Left lung (tissue), 10 donors: ENCODE results near the gene METTL24. TPM values are rescaled to one million over a fixed set of nuclear protein-coding genes. Genes with fewer than 3 reads are reported as not detected.

Source experiments
- ATAC-seq: fragments of 200-7000 bp; cut with Tn5 transposase; one replicate; pipeline ENCODE4 v1.9.1; 2020; ENCODE audit warnings: moderate library complexity
- DNase-seq, 4 donors: peaks; one replicate each; pipeline ENCODE4 v3.0.0-alpha.2; 2013 to 2020
- H3K27ac ChIP-seq, 2 donors: fragments of 200-600 bp; sonication (generic) in 1 of 2; one replicate each; pipeline versions ENCODE4 v1.5.0 to v1.8.0; 2020 to 2021
- H3K27me3 ChIP-seq, 2 donors: fragments of 200-600 bp; sonication (generic) in 1 of 2; one replicate each; pipeline versions ENCODE4 v1.5.0 to v1.8.0; 2020 to 2021
- H3K36me3 ChIP-seq, 2 donors: fragments of 200-600 bp; sonication (generic) in 1 of 2; one replicate each; pipeline versions ENCODE4 v1.5.0 to v1.8.0; 2020 to 2021
- H3K4me1 ChIP-seq, 2 donors: fragments of 200-600 bp; one replicate each; pipeline ENCODE4 v1.8.0; 2021
- H3K4me3 ChIP-seq, 2 donors: fragments of 200-600 bp; sonication (generic) in 1 of 2; one replicate each; pipeline versions ENCODE4 v1.5.0 to v1.8.0; 2020 to 2021; ENCODE audit warnings: mild to moderate bottlenecking in 1 of 2
- H3K9me3 ChIP-seq, 2 donors: fragments of 200-600 bp; sonication (generic) in 1 of 2; one replicate each; pipeline versions ENCODE4 v1.5.0 to v1.8.0; 2020 to 2021
- intact Hi-C, 2 donors: fragments of 100-400 bp; cut with DNase I; formaldehyde crosslinking; loops; one replicate each; pipeline versions ENCODE4 v1.11.2 to v1.14.2; 2022
- polyA plus RNA-seq, 6 donors: library from polyadenylated mRNA; unstranded; fragments of 120-200 nt; gene quantifications; one replicate each; pipeline ENCODE4 v1.2.1, GENCODE V29; 2013; ENCODE audit not compliant: insufficient read length in 6 of 6
- total RNA-seq, 2 donors: library from RNA; stranded (reverse); fragmentation: NEBNext Ultra II Directional; extraction: Animal tissue kit (Norgen Biotek cat#: 25700); gene quantifications; one replicate each; pipeline ENCODE4 v1.2.1, GENCODE V29; 2021
- TF ChIP-seq, protein P1 (sequence below), 2 donors: fragments of 200-600 bp; sonication (generic) in 1 of 2; IDR thresholded peaks; one replicate each; pipeline versions ENCODE4 v1.5.0 to v1.8.0; 2021; ENCODE audit warnings: antibody characterized with exemption in 2 of 2
- donor health status: DM: no; HTN: yes; CAD: no.
- donor health status: DM: no; HTN: no; CAD: no.

Gene METTL24
- total and polyA plus RNA-seq, 8 donors: 2.3 to 5.1 (median 3.2) TPM

DNA sequence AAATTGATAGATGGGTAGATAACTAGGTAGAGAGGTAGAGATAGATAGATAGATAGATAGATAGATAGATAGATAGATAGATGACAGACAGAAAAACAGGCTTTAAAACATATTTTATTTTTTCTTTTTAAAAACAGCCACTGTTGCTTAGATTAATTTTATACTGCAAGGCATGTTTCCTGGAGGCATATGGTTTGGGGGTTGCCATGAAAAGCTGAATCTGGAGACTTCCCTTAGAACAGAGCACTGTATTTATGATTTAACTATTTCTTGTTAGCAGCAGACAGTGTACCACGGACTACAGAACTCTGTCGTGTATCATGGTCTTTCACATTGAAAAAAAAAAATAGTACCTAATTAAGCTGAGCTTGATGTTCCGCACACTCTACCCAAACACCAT, 38.8 kb downstream of the METTL24 start:
- Histone ChIP-seq H3K4me3 (no peak overlapping the region), H3K36me3 (no peaks in the 10 kb centered on the region), H3K9me3 (no peaks in the 10 kb centered on the region), H3K4me1 (no peaks in the 10 kb centered on the region), H3K27ac (no peak overlapping the region), H3K27me3 (no peaks in the 10 kb centered on the region)
- TF ChIP-seq, protein P1, sequence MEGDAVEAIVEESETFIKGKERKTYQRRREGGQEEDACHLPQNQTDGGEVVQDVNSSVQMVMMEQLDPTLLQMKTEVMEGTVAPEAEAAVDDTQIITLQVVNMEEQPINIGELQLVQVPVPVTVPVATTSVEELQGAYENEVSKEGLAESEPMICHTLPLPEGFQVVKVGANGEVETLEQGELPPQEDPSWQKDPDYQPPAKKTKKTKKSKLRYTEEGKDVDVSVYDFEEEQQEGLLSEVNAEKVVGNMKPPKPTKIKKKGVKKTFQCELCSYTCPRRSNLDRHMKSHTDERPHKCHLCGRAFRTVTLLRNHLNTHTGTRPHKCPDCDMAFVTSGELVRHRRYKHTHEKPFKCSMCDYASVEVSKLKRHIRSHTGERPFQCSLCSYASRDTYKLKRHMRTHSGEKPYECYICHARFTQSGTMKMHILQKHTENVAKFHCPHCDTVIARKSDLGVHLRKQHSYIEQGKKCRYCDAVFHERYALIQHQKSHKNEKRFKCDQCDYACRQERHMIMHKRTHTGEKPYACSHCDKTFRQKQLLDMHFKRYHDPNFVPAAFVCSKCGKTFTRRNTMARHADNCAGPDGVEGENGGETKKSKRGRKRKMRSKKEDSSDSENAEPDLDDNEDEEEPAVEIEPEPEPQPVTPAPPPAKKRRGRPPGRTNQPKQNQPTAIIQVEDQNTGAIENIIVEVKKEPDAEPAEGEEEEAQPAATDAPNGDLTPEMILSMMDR (IDR thresholded peaks at IDR 0.05): no peak
- intact Hi-C loops: no loop called here
- ATAC-seq (no peak), DNase-seq (no peak)

DNA sequence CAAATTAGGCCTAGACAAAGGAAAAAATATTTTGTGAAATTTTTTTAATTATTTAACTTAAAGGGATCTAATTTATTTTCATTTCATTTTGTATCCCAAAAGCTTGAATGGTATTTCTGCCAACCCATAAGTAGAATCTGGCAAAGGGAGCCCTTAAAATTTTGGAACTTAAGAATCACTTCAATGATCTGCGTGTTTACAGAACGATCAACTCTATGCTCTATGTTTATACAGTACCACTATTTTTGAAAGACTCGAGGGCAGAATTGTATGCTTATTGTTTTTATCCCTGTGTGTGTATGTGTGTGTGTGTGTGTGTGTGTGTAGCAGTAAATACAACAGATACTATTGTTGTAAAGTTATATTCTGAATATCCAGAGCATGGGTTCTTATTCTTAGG, 39.2 kb downstream of the METTL24 start:
- DNase-seq: no peak
- Histone ChIP-seq H3K4me3 (no peak overlapping the region), H3K36me3 (no peaks in the 10 kb centered on the region), H3K27ac (no peak overlapping the region), H3K9me3 (no peaks in the 10 kb centered on the region), H3K4me1 (no peaks in the 10 kb centered on the region), H3K27me3 (no peaks in the 10 kb centered on the region)
- intact Hi-C loops: no loop called here
- TF ChIP-seq, protein P1 (IDR thresholded peaks at IDR 0.05): no peak
- no peak for ATAC-seq

DNA sequence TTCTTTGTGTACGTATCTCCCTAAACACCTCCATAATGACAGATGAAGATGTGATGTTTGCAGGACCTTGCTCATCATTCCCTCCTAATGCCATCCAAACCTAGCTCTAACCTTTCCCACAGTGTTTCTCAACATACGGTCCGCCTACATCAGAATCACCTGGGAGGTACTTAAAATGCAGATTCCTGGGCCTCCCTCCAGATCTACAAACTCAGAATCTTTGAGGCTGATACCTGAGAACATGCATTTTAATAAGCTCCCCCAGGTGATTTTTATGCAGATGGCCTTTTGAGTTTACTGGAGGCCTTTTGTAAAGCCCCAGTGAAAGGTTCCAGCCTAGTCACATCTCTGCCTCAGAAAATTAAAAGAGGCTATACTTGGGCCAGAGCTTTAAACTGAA, 40.5 kb downstream of the METTL24 start:
- DNase-seq (no peak), ATAC-seq (no peak)
- Histone ChIP-seq H3K4me1 (no peaks in the 10 kb centered on the region), H3K4me3 (no peak overlapping the region), H3K27ac (no peak overlapping the region), H3K36me3 (no peaks in the 10 kb centered on the region), H3K27me3 (no peaks in the 10 kb centered on the region), H3K9me3 (no peaks in the 10 kb centered on the region)
- intact Hi-C loops: no loop called here
- TF ChIP-seq, protein P1 (IDR thresholded peaks at IDR 0.05): no peak

DNA sequence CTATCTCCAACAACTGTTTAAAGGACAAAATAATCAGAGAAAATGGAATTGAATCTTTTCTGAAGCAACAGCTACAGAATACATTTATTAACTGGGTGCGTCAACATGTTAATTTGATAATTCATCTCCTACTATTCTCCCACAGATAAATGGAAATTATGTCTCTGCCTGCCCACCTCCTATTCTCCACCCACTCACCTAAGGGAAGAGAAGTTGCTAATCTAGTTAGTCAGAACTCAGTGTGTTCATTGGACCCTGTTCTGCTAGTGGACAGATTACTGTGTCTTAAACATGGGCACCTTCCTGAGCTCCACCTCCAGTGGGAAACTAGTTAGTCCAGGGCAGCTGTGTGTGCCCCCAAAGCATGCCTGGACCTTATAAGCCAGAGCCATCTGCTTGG, 41.0 kb downstream of the METTL24 start:
- no peaks in the 10 kb centered on the region for H3K4me1 ChIP-seq
- ATAC-seq (no peak), DNase-seq (no peak)
- H3K4me3 ChIP-seq: no peak overlapping the region
- intact Hi-C loops: no loop called here
- H3K27ac ChIP-seq: no peak overlapping the region
- H3K27me3 ChIP-seq: no peaks in the 10 kb centered on the region
- TF ChIP-seq, protein P1 (IDR thresholded peaks at IDR 0.05): no peak
- H3K36me3 ChIP-seq: no peaks in the 10 kb centered on the region
- H3K9me3 ChIP-seq: no peaks in the 10 kb centered on the region

DNA sequence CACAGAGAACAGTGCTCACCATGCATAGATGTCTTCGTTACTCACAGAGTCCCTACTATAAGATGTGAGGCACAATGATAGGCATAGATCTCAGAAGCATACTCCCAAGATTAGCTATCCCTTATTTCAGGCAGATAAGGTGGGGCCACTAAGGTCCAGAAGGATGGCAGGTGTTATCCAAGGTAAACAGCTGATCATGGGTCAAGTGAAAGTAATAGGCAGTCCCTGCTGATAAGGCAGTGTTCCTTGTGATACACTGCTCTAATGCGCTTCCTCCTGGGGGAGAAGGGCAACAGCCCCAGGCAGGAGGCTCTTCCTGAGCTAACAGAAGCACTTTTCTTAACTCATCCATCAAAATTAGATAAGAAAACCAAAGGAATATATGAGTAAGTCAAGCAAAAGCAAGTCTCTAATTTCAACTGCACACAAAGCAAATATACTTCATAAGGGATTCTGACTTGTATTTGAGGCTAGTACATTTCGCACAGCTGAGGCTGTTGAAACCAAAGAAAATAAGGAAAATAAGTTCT, 42.2 kb downstream of the METTL24 start:
- H3K4me1 ChIP-seq: no peaks in the 10 kb centered on the region
- no peak overlapping the region for H3K4me3 ChIP-seq
- H3K27me3 ChIP-seq: no peaks in the 10 kb centered on the region
- intact Hi-C loops: no loop called here
- H3K27ac ChIP-seq: no peak overlapping the region
- ATAC-seq: no peak
- no peak for DNase-seq
- no peaks in the 10 kb centered on the region for H3K36me3 ChIP-seq
- no peaks in the 10 kb centered on the region for H3K9me3 ChIP-seq
- TF ChIP-seq, protein P1 (IDR thresholded peaks at IDR 0.05): no peak
